ENCODE data around the gene B3GNT3. TPM values are rescaled to one million over a fixed set of nuclear protein-coding genes. Genes with fewer than 3 reads are reported as not detected.

Gene B3GNT3
- total and polyA plus RNA-seq, 2 of the 4 experiments (the other 2 are of a cell fraction) = not detected

GRCh38 chr19:17796013-17796837 is 1.3 kb downstream of the B3GNT3 start:
- Histone ChIP-seq H2BK15ac (ENCODE audit: low read depth, low read length) (no peak overlapping the region), H2AFZ (replicated peaks; ENCODE audit: low read length, poor library complexity) (no peak overlapping the region), H3K4ac (ENCODE audit: low read depth, low read length) (no peak overlapping the region), H3K9ac (ENCODE audit: low read depth, low read length) (no peak overlapping the region), H3K4me3 (ENCODE audit: insufficient read depth, low read depth, low read length) (no peak overlapping the region), H2BK5ac (ENCODE audit: low read depth, low read length, poor library complexity, severe bottlenecking) (no peak overlapping the region), H4K91ac (ENCODE audit: insufficient read depth, low read depth, low read length) (no peak overlapping the region), H4K20me1 (ENCODE audit: insufficient read depth, low read length) (no peaks in the 10 kb centered on the region), H3K27me3 (ENCODE audit: control insufficient read depth, insufficient read depth, low read length) (peaks cover 65% of the 10 kb centered on the region), H3K27ac (ENCODE audit: insufficient read depth, low read length) (no peak overlapping the region), H3K56ac (ENCODE audit: extremely low read depth, insufficient read depth, low read length) (no peak overlapping the region), H3K36me3 (ENCODE audit: control insufficient read depth, insufficient read depth, low read length) (no peaks in the 10 kb centered on the region), H3K23ac (ENCODE audit: low read depth, low read length) (no peak overlapping the region), H3K4me2 (ENCODE audit: low read depth, low read length) (no peak overlapping the region), H3K9me1 (ENCODE audit: insufficient read depth, low read length) (no peaks in the 10 kb centered on the region), H2AK9ac (replicated peaks; ENCODE audit: low read depth, low read length, poor library complexity) (no peak overlapping the region), H3K79me1 (ENCODE audit: low read depth in 1 of 2, low read length in 2 of 2) (no peaks in the 10 kb centered on the region), H3K4me1 (ENCODE audit: control insufficient read depth, insufficient read depth, low read length) (no peaks in the 10 kb centered on the region), H2AK5ac (ENCODE audit: low read depth, low read length) (no peak overlapping the region), H2BK20ac (ENCODE audit: low read depth, low read length) (no peak overlapping the region), H3K18ac (ENCODE audit: low read depth, low read length) (no peak overlapping the region), H2BK120ac (ENCODE audit: low read depth, low read length) (no peak overlapping the region), H3K14ac (replicated peaks; ENCODE audit: low read depth, low read length) (no peak overlapping the region), H4K5ac (ENCODE audit: low read depth, low read length) (no peak overlapping the region), H3K9me3 (ENCODE audit: control insufficient read depth, insufficient read depth, low read length) (peaks cover 3% of the 10 kb centered on the region; the same call in 1 of the 2 replicates), H4K8ac (ENCODE audit: low read depth in 2 of 2, low read length in 2 of 2) (no peak overlapping the region)
- dilution Hi-C loops (cut with HindIII; ENCODE audit: low sequenced_read_pairs, unreplicated experiment) = no loop called here
- in situ Hi-C loops (cut with MboI; ENCODE audit: low sequenced_read_pairs) = no loop called here
- DNase-seq (no peak), ATAC-seq (ENCODE audit: low read depth) (no peak)
- WGBS, 2 experiments (ENCODE audit: extremely low coverage in 2 of 2, insufficient read length in 1 of 2) = 53% methylated on average over 3 of the region's 6 CpGs; no CpG with 5 or more reads in 1 of the 2 experiments
- intact Hi-C loops (cut with micrococcal nuclease) = no loop called here
- ChIA-PET POLR2A (ENCODE audit: unreplicated experiment) (no interaction called here), CTCF (interaction anchor here (1.7 kb wide), 1 partner anchor 29 kb away, joined by 5 read pairs; no protein-coding TSS in a partner anchor)
- BruUV-seq (replicated peaks) = no TSS peak
- TF ChIP-seq FOS (IDR thresholded peaks at IDR 0.05; ENCODE audit: low read depth, low read length) (no peak), MXI1 (IDR thresholded peaks at IDR 0.05; ENCODE audit: borderline replicate concordance, low read depth, low read length) (no peak), CEBPB (IDR thresholded peaks at IDR 0.05; ENCODE audit: low read depth, low read length) (no peak), MAZ (IDR thresholded peaks at IDR 0.05; ENCODE audit: borderline replicate concordance, low read depth, low read length) (no peak), SMC3 (IDR thresholded peaks at IDR 0.05; ENCODE audit: low read depth, low read length) (no peak), RFX5 (IDR thresholded peaks at IDR 0.05; ENCODE audit: low read depth, low read length) (no peak), USF2 (IDR thresholded peaks at IDR 0.05; ENCODE audit: low read depth, low read length) (no peak), POLR2A (IDR thresholded peaks at IDR 0.05; ENCODE audit: low read depth, low read length) (no peak), RAD21 (IDR thresholded peaks at IDR 0.05; ENCODE audit: low read length) (no peak), MAFK (IDR thresholded peaks at IDR 0.05; ENCODE audit: low read depth, low read length) (no peak), BHLHE40 (IDR thresholded peaks at IDR 0.05; ENCODE audit: low read depth, low read length) (no peak), CHD1 (IDR thresholded peaks at IDR 0.05; ENCODE audit: low read depth, low read length) (no peak), CTCF (conservative IDR thresholded peaks at IDR 0.05; ENCODE audit: low read depth, low read length) (no peak), RCOR1 (IDR thresholded peaks at IDR 0.05; ENCODE audit: insufficient replicate concordance, low read length) (no peak), NFE2L2 (IDR thresholded peaks at IDR 0.05; ENCODE audit: low read depth, low read length) (no peak)
